Measurements from ENCODE around the gene KCNF1.

Gene KCNF1

DNA sequence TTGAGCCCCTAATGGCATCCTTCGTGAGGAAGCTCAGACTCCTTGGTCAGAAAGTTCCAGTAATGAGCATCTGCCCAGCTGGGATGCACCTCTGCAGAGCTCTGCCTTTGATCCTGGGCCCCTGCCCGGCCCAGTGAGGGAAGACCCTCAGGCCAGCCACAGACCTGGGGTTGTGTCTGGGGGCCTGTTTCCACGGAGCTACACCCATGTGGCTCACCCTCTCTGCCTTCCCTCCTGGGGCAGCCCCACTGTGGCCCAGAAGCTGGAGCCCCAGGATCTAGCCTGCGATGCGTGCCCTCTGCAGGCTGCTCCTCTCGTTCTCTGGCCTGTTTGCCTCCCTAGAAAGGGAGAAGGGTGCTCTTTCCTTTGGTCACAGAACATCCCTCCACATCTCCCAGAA, 9.8 kb downstream of the KCNF1 start:
- FAIRE-seq, result no peak

DNA sequence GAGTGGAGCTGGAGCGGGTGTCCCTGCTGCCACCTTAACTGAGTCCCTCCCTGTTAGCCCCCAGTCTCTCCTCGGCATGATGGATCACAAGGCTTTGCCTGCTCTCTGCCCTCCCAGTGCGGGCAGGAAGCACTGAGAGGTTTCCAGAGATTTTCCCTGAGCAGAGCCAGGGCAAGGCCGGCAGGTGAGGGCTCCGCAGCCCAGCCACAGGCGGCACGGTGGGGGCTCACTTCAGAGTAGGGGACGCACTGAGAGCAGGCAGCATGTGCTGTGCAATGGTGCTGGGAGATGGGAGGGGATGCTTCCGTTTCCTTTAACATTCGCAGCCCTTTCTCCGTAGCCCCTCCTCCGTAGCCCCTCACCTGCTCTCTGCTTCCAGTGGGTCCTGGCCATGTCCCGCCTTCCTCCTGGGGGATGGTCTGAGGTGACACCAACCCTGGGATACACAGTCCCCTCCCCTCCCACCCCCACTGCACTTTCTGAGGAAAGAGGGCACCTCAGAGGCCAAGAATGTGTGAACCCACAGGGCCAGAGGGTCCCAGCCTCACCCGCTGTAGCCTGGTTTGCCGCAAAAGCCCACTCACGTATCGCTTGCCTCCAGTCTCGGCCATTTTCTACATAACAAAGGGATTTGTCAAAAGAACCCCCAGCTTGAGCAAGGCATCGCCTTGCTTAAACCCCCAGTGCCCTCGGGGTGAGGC, 10.7 kb downstream of the KCNF1 start:
- no peak for FAIRE-seq

DNA sequence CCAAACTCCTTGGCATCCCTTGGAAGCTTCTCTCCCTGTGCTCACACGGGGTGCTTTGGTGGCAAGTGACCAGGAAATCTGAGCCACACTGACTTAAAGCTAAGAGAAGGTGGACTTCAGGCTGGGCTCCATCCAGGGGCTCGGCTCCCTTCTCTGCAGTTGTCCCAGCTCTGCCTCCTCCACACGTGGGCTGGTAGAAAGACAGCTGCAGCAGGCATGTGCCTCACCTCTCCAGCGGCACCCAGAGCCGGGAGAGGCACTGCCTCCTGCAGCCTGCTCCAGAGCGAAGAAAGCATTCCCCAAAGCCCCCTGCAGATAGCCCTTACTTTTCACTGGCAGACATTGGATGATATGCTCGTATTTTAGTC, 11.3 kb downstream of the KCNF1 start:
- FAIRE-seq, result no peak

DNA sequence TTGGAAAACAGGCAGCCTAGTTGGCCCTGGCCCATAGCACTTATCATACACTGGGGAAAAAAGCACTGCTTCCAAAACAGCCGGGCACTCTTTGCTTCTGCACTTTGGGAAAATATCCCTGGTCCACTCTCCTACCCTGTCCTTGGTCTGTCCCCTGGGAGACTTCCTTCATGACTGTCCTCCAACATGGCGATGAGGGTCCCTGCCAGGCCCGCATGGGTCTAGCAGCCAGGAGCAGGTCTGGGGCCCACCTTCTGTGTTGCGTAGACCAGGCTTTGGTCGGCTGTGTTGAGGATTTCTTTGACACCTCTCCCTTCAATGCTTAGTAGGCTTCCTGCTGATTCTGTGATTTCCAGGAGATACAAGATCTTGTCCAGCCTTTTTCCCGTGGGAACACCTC, 12.2 kb downstream of the KCNF1 start:
- no peak for FAIRE-seq

DNA sequence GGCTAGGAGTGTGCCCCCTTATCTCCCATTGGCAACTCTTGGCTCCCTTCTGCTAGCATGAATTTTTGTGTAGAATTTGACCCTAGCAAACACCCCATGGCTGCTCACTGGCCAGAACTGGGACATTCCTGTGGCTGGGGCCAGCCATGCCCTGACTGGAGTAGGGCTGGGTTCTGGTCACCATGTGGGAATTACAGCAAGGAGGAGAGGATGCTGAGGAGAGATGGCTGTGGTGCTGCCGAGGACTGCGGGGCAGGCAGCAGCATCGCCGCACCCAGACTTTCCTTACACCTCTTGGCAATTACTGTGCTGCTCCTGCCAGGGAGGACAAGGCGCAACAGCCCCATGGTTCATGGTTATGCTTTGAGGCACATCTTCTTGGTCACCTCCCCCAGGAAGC, 12.7 kb downstream of the KCNF1 start:
- FAIRE-seq, result no peak

DNA sequence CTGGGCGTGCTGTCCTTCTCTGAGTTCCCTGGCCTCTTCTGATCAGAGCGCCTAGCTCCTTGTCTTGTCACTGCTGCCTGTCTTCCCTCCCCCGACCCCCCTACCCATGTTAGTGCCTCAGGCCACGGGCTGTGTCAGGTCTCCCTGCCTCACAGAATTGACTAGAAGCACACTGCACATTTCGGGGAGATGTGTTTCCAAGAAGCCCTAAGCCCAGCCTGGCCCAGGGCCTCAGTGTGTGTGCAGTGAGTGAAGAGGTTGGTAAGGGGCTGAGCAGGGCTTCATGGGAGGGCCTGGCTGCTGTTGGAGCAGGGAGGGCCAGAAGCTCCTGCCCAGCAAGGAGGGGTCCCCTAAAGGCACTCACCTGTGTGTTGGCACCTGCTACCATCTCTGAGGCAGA, 13.1 kb downstream of the KCNF1 start:
- no peak for FAIRE-seq

DNA sequence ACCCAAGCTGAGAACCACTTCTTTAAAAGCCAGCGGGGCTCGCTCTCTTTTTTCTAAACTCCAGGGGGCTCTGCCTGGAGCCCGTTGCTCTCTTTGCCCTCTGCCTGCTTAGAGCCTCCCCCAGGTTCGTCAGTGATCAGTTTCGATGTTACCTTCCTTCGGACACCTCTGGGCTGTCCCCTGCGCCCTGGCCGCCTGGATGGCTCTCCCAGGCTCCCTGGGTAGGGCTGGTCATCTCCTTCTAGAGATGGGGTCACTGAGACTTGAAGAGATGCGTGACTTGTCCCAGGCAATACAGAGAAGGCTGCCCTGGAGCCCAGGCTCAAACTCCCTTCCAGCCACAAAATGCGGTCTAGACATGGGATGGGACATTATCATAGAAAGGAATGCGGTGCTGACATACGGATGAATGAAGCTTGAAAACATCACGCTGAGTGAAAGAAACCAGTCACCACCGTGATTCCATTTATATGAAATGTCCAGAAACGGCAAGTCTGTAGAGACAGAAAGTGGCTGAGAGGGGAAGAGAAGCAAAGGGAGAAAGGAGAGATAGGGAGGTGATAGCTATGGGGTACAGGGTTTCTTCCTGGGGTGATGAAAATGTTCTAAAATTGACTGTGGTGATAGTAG, 14.6 kb downstream of the KCNF1 start:
- FAIRE-seq, result no peak

DNA sequence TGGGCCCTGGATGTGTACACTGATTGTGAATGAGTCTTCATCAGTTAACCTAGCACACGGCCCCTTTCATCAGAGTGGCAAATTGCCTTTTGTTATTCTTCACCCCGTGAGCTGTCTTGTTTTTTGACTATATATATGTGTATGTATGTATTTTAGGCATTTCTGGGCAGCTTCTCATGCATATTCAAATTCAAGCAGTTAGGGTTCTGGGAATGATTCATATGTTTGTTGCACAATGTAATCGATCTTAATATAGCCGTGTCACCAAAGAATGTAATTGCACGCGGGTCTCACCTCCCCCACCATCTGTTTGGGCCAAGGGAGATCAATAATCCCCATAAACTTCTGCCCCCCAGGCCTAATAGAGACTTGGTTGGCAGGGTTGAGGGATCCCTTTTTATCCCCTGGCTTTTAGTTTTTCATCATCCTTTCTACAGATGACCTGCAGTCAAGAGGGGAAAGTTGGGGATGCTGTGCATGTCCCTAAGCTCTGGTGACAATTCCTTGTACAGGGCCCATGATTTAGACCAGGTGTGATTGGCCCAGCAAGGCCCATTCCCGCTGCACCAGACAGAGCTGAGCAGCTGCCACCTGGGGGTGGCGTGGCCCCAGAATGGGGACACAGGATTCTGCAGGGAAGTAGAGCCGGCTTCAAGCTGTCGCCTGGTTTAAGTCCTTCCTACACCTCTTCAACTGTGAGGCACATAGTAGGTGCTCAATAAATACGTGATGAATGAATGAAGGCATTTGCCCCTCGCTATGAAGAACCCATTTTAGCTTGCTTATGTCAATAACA, 19.2 kb downstream of the KCNF1 start:
- no peak for FAIRE-seq

DNA sequence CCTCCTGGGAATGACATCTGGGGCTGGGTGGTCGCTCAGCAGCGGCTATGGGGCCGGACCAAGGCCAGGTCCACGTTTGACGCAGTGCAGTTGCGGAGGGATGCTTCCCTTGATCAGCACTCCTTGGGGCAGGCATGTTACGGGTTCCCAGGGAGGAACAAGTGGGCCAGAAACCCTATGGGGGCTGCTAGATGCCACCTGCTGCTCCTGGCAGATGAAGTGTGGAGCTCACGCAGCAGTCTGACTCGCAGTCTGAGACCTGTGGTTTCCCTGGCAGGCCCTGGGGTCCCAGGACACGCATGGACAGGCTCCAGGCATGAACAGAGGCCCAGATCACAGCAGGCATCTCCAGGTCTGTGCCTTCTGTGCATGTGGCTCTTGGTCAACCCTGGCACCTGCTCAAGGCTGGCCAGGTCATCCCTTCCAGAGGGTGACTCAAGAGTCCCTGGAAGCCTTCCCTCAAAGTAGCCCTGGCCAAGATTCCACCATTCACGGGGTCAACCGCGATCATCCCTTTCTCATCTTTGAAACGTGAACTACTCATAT, 20.0 kb downstream of the KCNF1 start:
- FAIRE-seq, result no peak

DNA sequence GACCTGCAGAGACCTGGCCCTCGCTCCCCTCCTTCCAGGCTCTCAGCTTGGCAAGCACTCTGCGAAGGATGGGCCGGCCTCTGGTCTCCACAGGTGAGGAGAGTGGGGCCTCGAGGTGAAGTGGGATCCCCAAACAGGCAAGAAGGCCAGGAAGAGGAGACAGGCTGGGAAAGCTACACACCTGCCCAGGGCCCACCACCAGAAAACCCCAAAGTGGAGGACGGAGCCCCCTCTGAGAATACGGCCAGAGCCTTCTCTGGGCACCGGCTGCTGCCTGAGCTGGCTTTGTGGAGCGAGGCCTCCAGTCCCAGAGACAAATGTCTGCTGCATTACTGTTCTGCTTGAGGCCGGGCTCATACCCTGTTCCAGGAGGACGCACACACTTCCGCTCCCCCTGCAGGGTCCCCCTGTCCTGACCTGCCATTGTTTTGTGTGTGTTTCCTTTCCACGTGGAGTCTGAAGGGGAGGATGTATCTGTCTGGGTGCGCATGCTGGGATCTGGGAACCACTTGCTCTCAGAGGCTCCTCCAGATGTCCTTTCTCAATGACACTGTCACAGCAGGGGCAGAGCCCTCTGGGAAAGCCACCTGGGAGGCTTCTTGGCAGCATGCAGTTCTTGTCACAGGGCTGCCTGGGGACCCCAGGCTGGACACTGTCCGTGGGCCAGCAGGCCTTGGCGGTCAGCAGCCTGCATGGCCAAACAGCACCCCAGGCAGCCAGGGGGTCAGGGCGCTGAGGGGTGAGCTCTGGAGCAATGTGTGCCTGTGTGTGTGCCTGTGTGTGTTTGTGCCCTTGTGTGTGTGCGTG, 20.8 kb downstream of the KCNF1 start:
- no peak for FAIRE-seq

DNA sequence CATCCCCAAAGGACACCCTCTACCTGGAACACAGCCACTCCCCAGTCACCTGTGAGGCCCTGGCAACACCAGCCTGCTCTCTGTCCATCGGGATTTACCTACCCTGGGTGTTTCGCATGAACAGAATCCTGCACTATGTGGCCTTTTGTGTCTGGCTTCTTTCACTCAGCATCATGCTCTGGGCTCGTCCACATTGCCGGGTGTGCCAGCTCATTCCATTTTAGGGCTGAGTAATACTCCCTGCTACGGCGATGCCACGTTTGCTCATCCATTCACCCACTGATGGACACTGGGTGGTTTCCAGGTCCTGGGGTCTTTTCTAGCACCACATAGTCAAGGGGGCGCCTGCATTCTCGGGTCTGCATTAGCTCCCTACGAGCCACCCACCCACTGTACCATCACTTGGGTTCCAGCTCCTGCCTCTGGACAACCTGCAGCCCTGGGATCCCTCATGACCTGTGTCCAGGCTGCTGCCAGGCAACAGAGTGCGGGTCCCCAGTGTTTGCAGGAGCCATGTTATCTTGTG, 22.0 kb downstream of the KCNF1 start:
- no peak for FAIRE-seq

DNA sequence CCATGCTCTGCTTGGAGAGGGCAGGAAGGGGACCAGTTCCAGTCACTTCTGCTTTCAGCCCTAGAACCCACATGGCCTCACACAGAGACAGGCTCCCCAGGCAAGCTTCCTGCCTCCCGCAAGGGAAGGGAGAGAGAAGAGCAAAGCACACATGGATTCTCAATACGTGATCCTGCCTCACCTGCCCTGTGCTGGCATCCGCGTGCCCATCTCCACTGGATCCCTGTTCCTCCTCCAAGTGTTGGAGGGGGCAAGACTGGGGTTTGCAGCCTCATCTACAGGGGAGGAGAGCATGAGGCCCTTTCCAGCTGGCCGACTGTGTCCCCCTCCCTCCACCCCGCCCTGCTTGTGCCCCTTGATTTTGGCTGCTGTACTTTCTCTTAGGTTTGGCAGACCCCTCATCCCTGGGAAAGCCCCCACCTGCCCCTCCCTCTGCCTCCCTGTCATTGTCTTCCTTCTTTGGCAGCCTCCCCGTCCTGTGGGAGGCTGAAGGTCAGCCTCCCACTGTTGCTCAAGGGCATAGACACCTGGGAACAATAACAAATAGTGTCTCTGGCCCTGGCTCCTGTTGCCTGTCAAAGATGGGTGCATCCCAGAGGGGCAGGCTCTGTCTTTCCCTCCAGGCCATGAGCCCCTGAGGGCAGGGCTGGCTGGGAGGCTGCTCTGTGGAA, 22.7 kb downstream of the KCNF1 start:
- no peak for FAIRE-seq

DNA sequence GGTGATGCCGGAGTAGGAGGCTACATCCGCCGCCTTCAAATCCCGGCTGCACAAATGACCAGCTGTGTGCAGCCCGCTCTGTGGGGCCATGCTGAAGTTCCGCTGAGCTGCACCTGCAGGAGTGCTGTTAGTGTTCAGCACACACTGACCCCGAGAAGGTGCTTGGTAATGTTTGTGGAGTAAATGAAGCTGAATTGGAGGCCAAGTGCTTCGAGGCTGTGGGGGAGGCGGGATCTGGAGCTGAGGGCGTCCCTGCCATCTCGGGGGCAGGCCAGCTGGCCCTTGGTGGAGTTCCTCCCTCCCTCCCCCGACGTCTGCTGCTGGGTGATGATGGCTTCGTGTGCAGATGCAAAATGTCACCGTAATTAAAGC, 23.2 kb downstream of the KCNF1 start:
- FAIRE-seq, result no peak

DNA sequence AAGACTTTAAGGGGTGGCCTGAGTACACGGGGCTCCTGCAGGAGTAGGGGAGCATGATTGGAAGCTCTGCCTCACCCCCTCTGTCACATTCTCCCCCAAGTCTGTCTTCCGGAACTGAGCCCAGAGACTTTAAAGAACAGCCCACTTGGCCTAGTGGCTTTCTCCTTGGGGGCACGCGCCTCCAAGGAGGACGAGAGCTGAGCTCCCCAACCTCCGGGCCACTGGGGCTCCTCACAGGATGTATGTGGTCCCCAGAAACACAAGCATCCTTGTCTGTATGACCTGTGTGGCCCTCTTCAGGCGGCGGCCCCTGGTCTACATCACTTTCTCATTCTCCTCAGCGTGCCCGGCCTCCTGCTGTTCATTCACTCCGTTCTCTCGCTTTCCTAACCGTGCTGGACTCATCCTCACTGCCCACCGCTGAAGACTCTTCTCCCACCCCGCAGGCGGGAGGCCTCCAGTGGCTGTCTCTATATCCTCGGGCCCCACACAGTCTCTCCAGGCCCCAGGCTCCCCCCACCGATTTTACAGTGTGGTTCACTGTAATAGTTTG, 23.7 kb downstream of the KCNF1 start:
- FAIRE-seq, result no peak

DNA sequence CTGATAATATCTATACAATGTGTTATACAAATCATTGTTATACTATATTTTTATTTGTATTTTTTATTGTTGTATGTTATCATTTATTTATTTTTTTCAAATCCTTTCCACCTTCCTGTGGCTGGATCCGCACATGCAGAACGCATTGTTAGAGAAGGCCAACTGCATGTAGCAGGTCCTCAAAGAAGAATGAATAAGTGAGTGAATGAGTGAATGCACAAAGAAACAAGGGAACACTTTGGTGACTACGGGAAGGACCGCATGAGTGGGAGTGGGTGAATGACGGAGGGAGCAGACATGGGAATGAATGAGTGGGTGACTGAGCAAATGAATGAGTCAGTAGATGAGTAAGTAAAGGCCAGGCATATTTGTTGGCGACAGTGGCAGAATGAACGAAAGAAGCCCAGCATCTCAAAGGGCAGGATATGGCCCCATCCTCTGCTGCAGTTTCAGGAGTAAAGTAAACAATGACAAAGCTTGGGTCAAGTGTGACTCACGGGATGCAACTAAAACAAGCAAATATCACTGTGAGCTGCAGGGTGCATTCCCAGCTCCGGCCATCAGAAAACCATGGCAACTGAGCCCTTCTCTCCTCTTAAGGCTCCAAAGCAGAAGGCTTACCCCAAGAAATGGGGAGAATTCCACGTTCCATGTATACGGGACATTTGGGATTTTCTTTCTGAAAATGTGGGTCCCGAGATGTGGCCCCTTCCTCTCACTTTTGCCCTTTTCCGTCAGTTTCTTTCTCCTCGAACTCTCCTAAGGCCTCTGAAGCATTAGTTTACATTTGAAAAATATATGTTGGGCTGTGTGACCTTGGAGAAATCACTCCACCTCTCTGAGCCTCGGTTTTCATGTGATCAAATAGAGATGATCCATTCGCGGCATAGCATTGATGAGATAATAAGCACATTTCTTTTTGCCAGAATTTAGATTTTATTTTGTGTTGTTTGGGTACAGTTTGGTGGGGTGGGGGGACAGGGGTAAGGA, 24.5 kb downstream of the KCNF1 start:
- no peak for FAIRE-seq

DNA sequence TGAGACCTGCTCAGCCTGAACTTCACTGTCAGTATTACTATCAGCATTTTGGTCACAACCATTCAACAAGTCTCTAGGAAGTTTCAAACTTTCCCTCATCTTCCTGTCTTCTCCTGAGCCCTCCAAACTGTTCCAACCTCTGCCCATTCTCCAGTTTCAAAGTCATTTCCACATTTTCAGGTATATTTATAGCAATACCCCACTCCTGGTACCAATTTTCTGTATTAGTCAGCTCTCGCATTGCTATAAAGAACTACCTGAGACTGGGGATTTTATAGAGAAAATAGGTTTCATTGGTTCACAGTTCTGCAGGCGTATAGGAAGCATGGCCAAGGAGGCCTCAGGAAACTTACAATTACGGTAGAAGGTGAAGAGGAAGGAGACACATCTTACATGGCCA, 27.3 kb downstream of the KCNF1 start:
- no peak for FAIRE-seq

DNA sequence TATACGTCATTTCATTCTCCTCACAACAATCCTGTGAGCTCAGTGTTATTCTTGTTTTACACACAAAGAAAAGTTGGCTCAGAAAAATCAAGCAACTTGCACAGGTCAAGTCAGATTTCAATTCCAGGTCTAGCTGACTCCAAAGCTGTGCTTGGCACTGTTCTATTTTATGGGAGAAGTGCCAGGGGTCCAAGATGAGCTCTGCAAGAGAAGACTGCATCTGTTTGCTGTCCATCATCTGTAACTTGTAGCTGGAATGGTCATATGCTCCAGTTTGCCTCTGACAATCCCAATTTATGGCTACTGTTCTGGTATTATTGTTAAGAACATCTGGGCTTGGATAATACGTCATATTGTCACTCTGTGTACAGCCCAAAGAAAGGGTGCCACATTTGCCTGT, 28.9 kb downstream of the KCNF1 start:
- no peak for FAIRE-seq

DNA sequence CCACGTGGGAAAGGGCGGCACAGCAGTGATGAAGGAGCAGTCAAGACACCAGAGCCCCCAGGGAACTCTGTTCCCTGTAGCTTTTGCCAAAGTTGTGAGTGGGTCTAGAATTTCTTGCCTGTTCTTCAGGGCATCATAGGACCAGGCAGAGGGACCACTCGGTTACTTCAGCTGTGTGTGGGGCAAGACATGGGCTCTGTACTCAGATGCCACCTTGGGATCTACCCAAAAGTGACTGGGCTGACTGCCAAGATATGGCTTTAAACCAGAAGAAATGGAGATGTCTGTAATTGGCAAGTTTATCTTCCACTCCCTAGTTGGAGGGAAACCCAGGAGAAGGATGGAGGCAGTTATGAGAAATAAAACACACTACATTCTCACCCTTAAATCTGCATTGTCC, 29.6 kb downstream of the KCNF1 start:
- FAIRE-seq, result no peak

DNA sequence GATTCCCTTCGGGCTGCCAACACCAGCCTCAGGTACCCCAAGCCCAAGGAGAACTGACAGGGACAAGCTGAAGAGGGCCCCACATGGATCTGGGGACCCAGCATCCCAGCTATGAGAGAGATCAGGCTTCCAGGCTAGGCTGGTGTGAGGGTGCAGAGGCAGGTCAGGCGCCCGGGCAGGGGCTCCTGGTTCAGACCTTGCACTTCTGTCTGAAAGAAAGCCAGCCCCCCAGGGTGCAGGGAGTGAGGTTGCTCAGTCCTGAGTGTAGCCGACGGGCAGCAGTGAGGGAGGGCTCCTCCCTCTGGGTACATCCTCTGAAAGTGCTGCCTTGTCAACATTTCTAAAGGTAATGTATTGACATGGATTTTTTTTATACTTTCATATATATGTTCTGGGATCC, 33.1 kb downstream of the KCNF1 start:
- no peak for FAIRE-seq

DNA sequence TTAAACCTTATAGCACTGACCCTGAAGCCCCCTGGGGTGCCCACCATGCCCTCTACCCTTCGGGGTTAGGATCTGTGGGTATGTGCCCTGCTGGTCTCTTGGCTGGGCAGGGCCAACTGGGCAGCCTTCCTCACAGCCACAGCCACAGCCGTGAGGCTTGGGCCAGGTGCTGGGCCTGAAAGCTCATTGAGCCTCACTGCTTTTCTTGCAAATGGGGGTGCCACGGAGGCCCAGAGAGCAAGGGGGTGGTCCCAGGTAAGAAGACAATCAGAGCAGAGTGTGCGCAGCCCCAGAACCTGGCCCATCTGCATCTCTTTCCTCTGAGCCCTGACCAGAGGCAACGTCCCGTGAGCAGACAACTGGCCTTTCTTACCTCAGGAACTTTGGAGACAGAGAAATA, 34.7 kb downstream of the KCNF1 start:
- no peak for FAIRE-seq

DNA sequence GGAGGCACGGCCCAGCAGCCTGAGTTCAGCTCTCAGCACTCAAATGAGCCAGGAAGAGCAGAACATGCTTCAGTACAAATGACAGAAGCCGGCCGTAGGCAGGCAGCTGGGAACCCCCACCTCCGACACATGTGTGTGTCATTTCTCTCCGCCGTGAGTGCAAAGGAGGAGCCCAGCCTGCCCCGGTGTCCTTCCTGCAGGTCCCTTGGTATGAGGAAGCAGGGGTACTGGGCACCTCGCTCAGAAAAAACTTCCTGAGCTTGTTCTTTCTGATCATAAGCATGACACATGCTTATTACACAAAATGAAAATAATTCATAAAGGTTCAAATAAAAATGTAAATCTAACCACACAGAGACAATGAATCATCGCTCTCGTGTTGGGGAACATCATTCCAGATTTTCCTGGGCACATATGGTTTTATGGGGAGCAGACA, 35.3 kb downstream of the KCNF1 start:
- FAIRE-seq, result no peak
